Skeletal muscle satellite cell (primary cell): ENCODE data around the gene TTC39A. TPM values are rescaled to one million over a fixed set of nuclear protein-coding genes. Genes with fewer than 3 reads are reported as not detected.

ENCODE experiments used
- H3K27me3 ChIP-seq: 2 replicates; pipeline ENCODE4 v1.7.0; 2013; ENCODE audit warnings: low read length; ENCODE audit not compliant: control insufficient read depth, insufficient read depth
- H3K36me3 ChIP-seq: 2 replicates; pipeline ENCODE4 v1.7.0; 2013; ENCODE audit warnings: mild to moderate bottlenecking, control low read depth, low read length; ENCODE audit not compliant: insufficient read depth
- H3K4me1 ChIP-seq: 2 replicates; pipeline ENCODE4 v1.7.0; 2013; ENCODE audit warnings: low read length; ENCODE audit not compliant: control insufficient read depth, insufficient read depth
- H3K4me2 ChIP-seq: 2 replicates; pipeline ENCODE4 v1.7.0; 2013; ENCODE audit warnings: mild to moderate bottlenecking, low read length
- H3K4me3 ChIP-seq: 2 replicates; pipeline ENCODE4 v1.7.0; 2013; ENCODE audit warnings: low read length
- H3K9ac ChIP-seq: 2 replicates; pipeline ENCODE4 v1.7.0; 2013; ENCODE audit warnings: mild to moderate bottlenecking, low read depth, low read length, moderate library complexity
- H3K9me3 ChIP-seq: replicated peaks from 2 replicates; pipeline ENCODE4 v1.7.0; 2013; ENCODE audit warnings: mild to moderate bottlenecking, control low read depth, low read length
- total RNA-seq: library from RNA; depleted of rRNA; stranded (reverse); fragments of >200 nt; gene quantifications from 2 replicates; pipeline ENCODE4 v1.2.3, GENCODE V29; 2012; rRNA removed

TTC39A gene
- total RNA-seq = 0.22 and 1.5 TPM in 2 replicates

DNA sequence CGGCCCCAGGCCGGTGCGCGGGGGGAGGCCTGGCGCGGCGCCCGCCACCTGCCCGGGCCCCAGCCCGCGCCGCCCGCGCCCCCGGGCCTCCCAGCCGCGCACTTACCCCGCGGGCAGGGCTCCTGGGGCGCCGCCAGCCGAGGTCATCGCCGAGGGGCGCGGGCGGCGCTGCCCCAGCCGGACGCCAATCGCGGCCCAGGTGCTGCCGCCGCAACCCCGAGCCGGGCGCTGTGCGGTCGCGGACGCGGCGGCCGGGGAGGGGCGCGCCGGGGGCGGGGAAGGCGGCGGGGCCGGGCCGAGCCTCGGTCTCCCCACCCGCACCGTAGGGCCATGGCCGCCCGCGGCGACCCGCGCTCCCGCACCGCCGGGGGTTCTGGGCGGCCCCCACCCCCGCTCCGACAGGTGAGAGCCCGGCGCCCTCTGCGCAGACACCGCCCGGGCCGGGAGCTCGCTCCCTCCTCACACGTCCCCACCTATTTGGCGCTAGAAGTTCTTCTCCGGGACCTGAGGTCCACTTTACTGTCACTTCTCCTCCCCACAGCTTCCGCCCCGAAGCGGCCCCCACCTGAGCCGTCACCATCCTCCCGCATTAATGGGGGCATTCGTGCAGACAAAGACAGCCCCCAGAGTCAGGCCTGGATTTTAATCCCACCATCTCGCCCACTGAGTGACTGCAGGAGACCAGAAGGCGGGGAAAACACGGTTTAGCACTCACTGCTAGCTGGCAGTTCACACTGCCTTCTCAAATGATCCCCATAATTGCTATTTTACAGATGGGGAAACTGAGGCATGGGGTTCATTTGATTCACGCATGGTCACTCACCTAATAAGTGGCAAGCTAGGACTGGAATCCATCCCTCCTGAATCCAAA is at the start of gene TTC39A:
Gene TTC39A (minus strand): TSS at position 232 of the 871 bp plus-strand sequence. CDS start 85 bp downstream, at position 147.
- Histone ChIP-seq H3K27me3 (no peaks in the 10 kb centered on the region), H3K4me2 (peak within 1 kb of the TSS; percentile 79), H3K9ac (peak within 1 kb of the TSS; percentile 13), H3K36me3 (no peaks in the 10 kb centered on the region), H3K9me3 (no peaks in the 10 kb centered on the region), H3K4me1 (peaks cover 43% of the 10 kb centered on the region), H3K4me3 (peak within 1 kb of the TSS; percentile 58)

DNA sequence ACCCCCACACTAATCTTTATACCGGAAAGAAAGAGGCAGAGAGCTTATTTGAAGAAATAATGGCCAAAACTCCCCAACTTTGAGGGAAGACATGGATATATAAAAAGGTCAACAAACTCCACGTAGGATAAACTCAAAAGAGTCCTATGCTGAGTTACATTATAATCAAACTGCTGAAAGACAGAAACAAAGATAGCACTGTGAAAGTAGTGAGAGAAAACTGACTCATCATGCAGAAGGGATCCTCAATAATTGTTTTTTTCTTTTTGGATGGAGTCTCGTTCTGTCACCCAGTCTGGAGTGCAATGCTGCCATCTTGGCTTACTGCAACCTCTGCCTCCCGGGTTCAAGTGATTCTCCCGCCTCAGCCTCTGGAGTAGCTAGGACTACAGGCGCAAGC is 48.5 kb upstream of the TTC39A start:
- no peak overlapping the region for H3K4me2 ChIP-seq
- H3K4me1 ChIP-seq = no peaks in the 10 kb centered on the region
- H3K4me3 ChIP-seq = no peak overlapping the region
- H3K27me3 ChIP-seq = no peaks in the 10 kb centered on the region
- no peaks in the 10 kb centered on the region for H3K36me3 ChIP-seq
- no peaks in the 10 kb centered on the region for H3K9me3 ChIP-seq
- no peak overlapping the region for H3K9ac ChIP-seq

DNA sequence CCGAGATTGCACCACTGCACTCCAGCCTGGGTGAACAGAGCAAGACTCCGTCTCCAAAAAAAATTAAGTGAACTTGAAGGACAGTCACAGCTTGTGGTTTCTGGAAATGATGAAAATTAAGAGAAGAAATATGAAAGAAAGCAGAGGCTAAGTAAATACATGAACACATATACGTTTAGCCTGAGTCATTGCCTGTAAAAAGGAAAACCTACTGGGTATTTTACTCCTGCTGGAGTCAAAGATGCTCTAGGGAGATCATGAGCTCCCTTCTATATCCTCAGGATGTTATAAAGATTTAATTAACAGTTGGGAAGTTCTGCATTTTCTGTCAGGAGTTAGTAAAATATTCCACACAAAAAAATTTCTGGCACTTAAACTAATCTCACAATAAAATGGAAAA is 43.5 kb upstream of the TTC39A start:
- no peaks in the 10 kb centered on the region for H3K4me1 ChIP-seq
- H3K9me3 ChIP-seq = no peaks in the 10 kb centered on the region
- no peak overlapping the region for H3K4me2 ChIP-seq
- H3K9ac ChIP-seq = no peak overlapping the region
- H3K4me3 ChIP-seq = no peak overlapping the region
- H3K36me3 ChIP-seq = peaks cover 5% of the 10 kb centered on the region
- H3K27me3 ChIP-seq = no peaks in the 10 kb centered on the region

DNA sequence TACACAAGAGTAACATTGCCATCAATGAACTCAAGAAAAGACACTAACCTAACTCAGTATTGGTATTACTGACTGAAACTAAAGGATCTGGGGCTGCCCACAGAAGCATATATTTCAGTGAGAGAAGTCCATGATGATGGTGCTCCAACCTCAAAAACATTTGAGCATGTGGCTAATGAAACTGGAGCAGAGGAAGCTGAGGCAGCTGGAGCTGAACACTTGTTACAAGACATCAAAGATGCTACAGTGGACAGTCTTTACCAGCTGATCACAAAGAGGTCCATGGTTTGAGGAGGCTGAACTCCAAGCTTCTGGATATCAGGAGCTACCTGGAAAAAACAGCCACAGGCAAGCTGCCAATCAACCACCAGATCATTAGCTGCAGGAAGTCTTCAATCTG is 42.2 kb upstream of the TTC39A start:
- no peaks in the 10 kb centered on the region for H3K4me1 ChIP-seq
- H3K9me3 ChIP-seq = no peaks in the 10 kb centered on the region
- H3K4me3 ChIP-seq = no peak overlapping the region
- no peak overlapping the region for H3K9ac ChIP-seq
- H3K27me3 ChIP-seq = no peaks in the 10 kb centered on the region
- H3K4me2 ChIP-seq = no peak overlapping the region
- peaks cover 5% of the 10 kb centered on the region for H3K36me3 ChIP-seq

DNA sequence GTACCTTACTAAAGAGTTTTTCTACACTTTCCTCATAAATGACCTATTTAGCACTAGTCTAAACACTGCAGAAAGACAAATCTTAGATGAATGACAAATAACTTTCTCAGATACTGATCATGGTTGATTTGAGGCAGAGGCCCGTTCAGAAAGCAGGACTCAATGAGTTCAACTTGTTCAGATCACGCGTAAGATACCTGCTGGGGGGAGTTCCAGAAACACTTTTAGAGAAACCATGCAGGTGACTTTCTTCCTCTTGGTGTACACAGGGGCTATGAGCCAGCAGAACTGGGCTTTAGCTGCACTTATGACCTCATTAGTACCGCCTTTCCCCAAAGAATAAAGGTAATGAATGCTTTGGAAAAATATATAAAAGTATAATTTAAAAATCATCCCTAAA is 38.8 kb upstream of the TTC39A start:
- Histone ChIP-seq H3K4me2 (no peak overlapping the region), H3K36me3 (peaks cover 12% of the 10 kb centered on the region), H3K27me3 (no peaks in the 10 kb centered on the region), H3K4me3 (no peak overlapping the region), H3K9ac (no peak overlapping the region), H3K4me1 (no peaks in the 10 kb centered on the region), H3K9me3 (no peaks in the 10 kb centered on the region)

DNA sequence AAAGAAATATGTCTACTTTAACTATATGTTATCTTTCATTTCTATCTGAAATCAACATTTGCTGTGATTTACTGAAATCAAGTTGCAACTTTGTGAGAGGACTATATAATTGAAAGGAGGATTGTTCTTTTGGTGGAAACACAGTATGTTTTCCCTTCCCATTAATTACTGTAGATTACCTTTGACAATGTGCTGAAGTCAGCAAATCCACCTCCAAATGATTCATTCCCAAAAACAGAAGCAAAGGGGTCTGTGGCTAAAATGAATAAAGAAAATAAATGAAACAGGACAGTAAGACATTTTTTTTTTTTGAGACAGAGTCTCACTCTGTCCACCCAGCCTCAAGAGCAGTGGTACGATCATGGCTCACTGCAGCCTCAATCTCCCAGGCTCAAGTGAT is 35.4 kb upstream of the TTC39A start:
- Histone ChIP-seq H3K9ac (no peak overlapping the region), H3K27me3 (no peaks in the 10 kb centered on the region), H3K4me3 (no peak overlapping the region), H3K4me1 (no peaks in the 10 kb centered on the region), H3K9me3 (no peaks in the 10 kb centered on the region), H3K4me2 (no peak overlapping the region), H3K36me3 (peaks cover 19% of the 10 kb centered on the region)

DNA sequence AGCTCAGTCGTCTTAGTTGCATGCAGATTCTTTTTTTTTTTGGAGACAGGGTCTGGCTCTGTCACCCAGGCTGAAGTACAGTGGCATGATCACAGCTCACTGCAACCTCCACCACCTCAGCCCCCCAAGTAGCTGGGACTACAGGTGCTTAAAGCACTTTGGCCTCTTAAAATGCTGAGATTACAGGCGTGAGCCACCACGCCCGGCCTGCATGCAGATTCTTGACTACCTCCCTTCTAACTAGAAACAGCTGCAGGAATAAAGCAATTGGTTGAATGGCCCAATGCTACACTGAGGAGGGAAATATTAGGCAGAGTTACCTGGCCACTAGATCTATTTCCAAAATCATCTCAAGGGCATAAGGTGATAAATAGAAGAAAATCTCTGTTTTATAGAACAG is 29.5 kb upstream of the TTC39A start:
- H3K9me3 ChIP-seq = no peaks in the 10 kb centered on the region
- no peaks in the 10 kb centered on the region for H3K4me1 ChIP-seq
- H3K4me2 ChIP-seq = no peak overlapping the region
- H3K4me3 ChIP-seq = no peak overlapping the region
- H3K36me3 ChIP-seq = peaks cover 29% of the 10 kb centered on the region
- H3K27me3 ChIP-seq = no peaks in the 10 kb centered on the region
- no peak overlapping the region for H3K9ac ChIP-seq

DNA sequence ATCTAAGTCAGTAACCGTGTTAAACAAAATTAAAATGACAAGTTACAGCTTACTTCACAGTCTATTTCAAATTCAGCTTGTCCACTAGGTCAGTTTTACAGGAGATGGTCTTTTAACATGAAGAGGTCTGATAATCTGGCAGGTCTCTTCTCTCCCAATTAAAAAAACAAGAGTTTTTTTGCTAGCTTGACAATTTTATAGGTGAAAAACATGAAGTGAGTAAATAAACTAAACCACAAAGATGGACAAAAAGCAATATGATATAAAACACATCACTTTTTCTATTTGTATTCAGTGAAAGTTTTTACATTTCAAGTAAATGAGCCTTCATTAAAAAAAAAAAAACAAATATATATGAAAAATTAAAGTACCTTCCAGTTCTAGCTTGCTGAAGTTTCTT is 25.0 kb upstream of the TTC39A start:
- Histone ChIP-seq H3K9me3 (no peaks in the 10 kb centered on the region), H3K4me2 (no peak overlapping the region), H3K9ac (no peak overlapping the region), H3K36me3 (peaks cover 15% of the 10 kb centered on the region), H3K4me1 (no peaks in the 10 kb centered on the region), H3K4me3 (no peak overlapping the region), H3K27me3 (no peaks in the 10 kb centered on the region)

DNA sequence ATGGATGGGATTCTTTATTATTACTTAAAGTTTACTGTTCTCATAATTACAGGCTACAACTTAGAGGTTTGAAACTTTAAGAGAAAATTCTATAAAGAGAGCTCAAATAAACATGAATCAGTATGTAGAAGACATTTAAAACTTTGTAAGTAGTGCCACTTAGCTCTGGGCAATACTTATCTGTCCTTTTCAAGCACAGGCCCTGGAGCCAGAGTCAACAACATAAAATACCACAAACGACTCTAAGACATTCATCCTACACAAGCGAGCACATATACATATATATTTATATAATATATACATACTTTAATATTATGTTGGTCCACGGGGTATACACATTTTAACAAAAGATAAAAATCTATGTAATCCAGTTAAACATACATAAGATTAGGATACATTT is 24.1 kb upstream of the TTC39A start:
- Histone ChIP-seq H3K4me1 (no peaks in the 10 kb centered on the region), H3K9me3 (no peaks in the 10 kb centered on the region), H3K36me3 (peaks cover 14% of the 10 kb centered on the region), H3K4me2 (no peak overlapping the region), H3K27me3 (no peaks in the 10 kb centered on the region), H3K9ac (no peak overlapping the region), H3K4me3 (no peak overlapping the region)

DNA sequence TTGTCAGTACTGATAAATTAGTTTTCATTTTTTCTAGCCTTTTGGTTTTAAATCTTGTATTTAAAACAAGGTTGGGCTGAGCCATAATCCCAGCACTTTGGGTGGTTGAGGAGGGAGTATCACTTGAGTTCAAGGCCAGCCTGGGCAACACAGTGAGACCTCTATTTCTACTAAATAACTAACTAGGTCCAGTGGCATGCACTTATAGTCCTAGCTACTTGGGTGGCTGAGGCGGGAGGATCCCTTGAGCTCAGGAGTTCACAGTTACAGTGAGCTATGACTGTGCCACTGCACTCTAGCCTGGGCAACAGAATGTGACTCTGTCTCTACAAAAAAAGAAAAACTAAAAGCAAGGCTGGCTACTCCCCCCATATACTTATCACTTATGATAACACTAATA is 21.5 kb upstream of the TTC39A start:
- H3K9me3 ChIP-seq = no peaks in the 10 kb centered on the region
- peaks cover 14% of the 10 kb centered on the region for H3K36me3 ChIP-seq
- H3K9ac ChIP-seq = no peak overlapping the region
- H3K4me3 ChIP-seq = no peak overlapping the region
- no peak overlapping the region for H3K4me2 ChIP-seq
- H3K27me3 ChIP-seq = peaks cover 1% of the 10 kb centered on the region
- H3K4me1 ChIP-seq = no peaks in the 10 kb centered on the region

DNA sequence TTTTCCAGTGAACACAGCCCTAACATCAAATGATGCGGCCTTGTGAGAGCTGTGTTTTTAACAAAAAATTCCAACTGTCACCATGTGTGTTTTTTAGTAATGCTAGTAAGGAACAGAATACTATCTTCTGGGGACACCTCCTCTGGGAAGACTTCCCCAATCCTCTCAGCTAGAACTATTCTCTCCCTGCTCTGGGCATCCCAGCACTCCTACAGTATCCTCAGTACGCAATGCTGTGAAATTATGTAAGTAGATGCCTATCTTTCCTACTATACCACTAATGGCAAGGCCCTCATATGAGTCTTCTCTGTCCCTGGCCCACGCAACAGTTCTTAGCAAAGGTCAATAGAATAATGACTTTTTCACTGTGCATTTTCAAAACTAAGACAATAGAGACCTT is 19.5 kb upstream of the TTC39A start:
- Histone ChIP-seq H3K36me3 (peaks cover 2% of the 10 kb centered on the region), H3K4me2 (no peak overlapping the region), H3K9me3 (no peaks in the 10 kb centered on the region), H3K9ac (no peak overlapping the region), H3K4me1 (no peaks in the 10 kb centered on the region), H3K4me3 (no peak overlapping the region), H3K27me3 (peaks cover 22% of the 10 kb centered on the region)

DNA sequence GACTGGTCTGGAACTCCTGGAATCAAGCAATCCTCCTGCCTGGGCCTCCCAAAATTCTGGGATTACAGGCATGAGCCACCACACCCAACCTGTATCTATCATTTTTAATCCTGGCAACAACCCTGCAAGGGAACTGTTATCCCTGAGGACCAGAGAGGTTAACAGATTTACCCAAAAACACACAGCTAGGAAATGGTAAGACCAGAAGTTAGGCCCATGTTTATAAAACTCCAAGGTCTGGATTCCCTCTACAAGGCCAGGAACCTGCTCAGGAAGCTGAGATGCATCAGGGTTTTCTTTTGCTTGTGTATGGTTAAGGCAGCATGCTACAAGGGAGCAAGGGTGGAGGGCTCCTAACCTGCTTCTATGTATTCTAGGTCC is 17.8 kb upstream of the TTC39A start:
- Histone ChIP-seq H3K4me3 (no peak overlapping the region), H3K9me3 (no peaks in the 10 kb centered on the region), H3K36me3 (no peaks in the 10 kb centered on the region), H3K4me1 (no peaks in the 10 kb centered on the region), H3K9ac (no peak overlapping the region), H3K4me2 (no peak overlapping the region), H3K27me3 (peaks cover 39% of the 10 kb centered on the region)
